GM12801 (cell line): Measurements from ENCODE around the gene MSMB.

Experiments
- CTCF ChIP-seq: IDR thresholded peaks from one replicate; pipeline ENCODE4 v1.5.1; 2011; ENCODE audit warnings: control low read depth; ENCODE audit not compliant: insufficient read length; ENCODE audit errors: extremely low read depth

MSMB gene

GRCh38 chr10:46016811-46017210, 29.3 kb downstream of the MSMB start:
- TF ChIP-seq CTCF: no peak

DNA sequence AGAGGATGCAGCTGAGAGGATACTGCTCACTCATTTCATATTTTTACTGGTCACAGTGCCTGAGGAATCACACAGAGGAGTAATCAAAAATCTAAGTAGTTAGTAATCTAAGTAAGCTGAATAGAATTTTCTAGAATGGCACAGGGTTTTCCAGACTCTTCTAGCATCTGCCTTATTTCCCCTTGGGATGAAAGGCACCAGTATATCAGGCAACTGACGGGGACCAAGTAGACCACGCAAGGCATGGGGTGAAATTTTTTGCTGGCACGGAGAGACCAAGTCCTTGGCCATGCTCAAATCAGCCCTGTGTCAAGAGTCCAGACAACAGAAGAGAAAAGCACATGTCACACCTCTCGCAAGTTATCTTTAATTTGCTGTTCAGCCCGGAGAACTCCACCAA, 29.9 kb downstream of the MSMB start:
- TF ChIP-seq CTCF: no peak

- no peak for TF ChIP-seq CTCF
These were observed 31.2 kb downstream of the MSMB start for GRCh38 chr10:46014683-46015405.

DNA sequence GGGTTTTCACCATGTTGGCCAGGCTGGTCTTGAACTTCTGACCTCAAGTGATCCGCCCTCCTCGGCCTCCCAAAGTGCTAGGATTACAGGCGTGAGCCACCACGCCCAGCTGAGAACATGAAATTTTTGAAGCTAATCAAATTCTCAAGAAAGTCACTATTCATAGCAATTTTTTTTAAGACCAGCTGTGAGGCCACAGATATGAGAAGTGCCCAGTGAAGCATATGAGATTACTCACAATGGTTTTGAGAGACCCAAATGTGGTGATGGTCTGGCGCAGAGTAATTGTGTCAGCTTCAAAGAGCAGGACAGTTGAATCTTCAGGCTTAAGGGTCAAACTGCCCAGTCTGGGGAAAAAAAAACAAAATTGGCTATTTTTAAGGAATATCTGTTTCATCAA, 31.9 kb downstream of the MSMB start:
- no peak for TF ChIP-seq CTCF

GRCh38 chr10:46012746-46013145, 33.3 kb downstream of the MSMB start:
- no peak for TF ChIP-seq CTCF

- no peak for TF ChIP-seq CTCF
These were observed 39.9 kb downstream of the MSMB start for GRCh38 chr10:46006219-46006618.

DNA sequence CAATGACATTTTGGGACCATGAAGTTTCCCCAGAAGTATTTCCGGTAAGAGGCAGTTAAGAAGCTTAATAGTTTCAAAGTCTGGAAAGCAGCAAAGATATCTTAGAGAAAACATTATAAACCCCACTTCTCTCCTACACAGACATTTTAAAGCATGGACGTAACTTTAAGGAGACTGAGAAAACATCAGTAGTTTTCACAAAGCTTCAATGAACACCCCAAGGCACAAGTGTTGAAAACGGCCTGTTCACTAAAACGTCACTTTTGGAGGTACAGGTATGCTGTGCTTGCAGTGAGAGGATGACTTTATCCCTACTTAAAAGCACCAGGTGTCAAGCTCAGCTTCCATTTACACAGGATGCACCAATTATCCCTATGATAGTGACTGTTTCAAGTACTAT, 40.7 kb downstream of the MSMB start:
- no peak for TF ChIP-seq CTCF
